Caco-2 (cell line): Measurements from ENCODE around the gene TMEM242. TPM values are rescaled to one million over a fixed set of nuclear protein-coding genes. Genes with fewer than 3 reads are reported as not detected.

Experiments used
- BruUV-seq: library from RNA; stranded (reverse); fragments of 400-500 nt; replicated peaks from 2 replicates; lab custom pipeline; 2021; lab: Mats Ljungman, UMichigan
- CTCF ChIA-PET: fragments of 300-600 bp; sonication (Branson Sonifier 250); formaldehyde crosslinking; loops from one replicate; lab custom pipeline; 2022; ENCODE audit warnings: antibody characterized with exemption; lab: Charles Lee
- POLR2A ChIA-PET: fragments of 300-600 bp; sonication (Branson Sonifier 250); formaldehyde crosslinking; loops from one replicate; lab custom pipeline; 2022; ENCODE audit warnings: antibody characterized with exemption; lab: Charles Lee
- DNase-seq, 2 experiments: peaks; one replicate each; pipeline versions ENCODE4 v3.0.0 to v3.0.0-alpha.2; 2020 to 2022
- H3K27me3 ChIP-seq: replicated peaks from 2 replicates; pipeline ENCODE4 v1.6.0; 2011; ENCODE audit warnings: low read length; ENCODE audit not compliant: control insufficient read depth, insufficient read depth
- H3K36me3 ChIP-seq: 2 replicates; pipeline ENCODE4 v1.5.1; 2011; ENCODE audit warnings: low read length; ENCODE audit not compliant: control insufficient read depth, insufficient read depth
- H3K4me1 ChIP-seq: fragments of 250-450 bp; sonication (Bioruptor Pico); 2 replicates; pipeline ENCODE4 v1.5.1; 2020; ENCODE audit warnings: mild to moderate bottlenecking
- H3K4me3 ChIP-seq: 2 replicates; pipeline ENCODE4 v1.5.1; 2011; ENCODE audit warnings: low read depth, mild to moderate bottlenecking, control low read depth, low read length
- H3K9me3 ChIP-seq: fragments of 250-450 bp; sonication (Bioruptor Pico); 2 replicates; pipeline ENCODE4 v1.5.1; 2020; ENCODE audit warnings: mild to moderate bottlenecking, moderate library complexity
- H3K27ac Mint-ChIP-seq: one replicate; pipeline ENCODE4 v1.8.0; 2022; ENCODE audit warnings: mixed read lengths; ENCODE audit not compliant: unreplicated experiment
- H3K27me3 Mint-ChIP-seq: one replicate; pipeline ENCODE4 v1.8.0; 2022; ENCODE audit warnings: mixed read lengths; ENCODE audit not compliant: insufficient read depth, unreplicated experiment
- H3K36me3 Mint-ChIP-seq: one replicate; pipeline ENCODE4 v1.8.0; 2022; ENCODE audit warnings: mild to moderate bottlenecking, mixed read lengths; ENCODE audit not compliant: insufficient read depth, unreplicated experiment
- H3K4me1 Mint-ChIP-seq: one replicate; pipeline ENCODE4 v1.8.0; 2022; ENCODE audit warnings: low read depth, mixed read lengths; ENCODE audit not compliant: unreplicated experiment
- H3K4me3 Mint-ChIP-seq: one replicate; pipeline ENCODE4 v1.8.0; 2022; ENCODE audit warnings: mild to moderate bottlenecking, moderate library complexity, mixed read lengths; ENCODE audit not compliant: unreplicated experiment
- H3K9me3 Mint-ChIP-seq: one replicate; pipeline ENCODE4 v1.8.0; 2022; ENCODE audit warnings: mixed read lengths; ENCODE audit not compliant: unreplicated experiment
- intact Hi-C: fragments of 100-400 bp; cut with micrococcal nuclease; formaldehyde crosslinking; loops from one replicate; pipeline ENCODE4 v1.10.0; 2022; ENCODE audit not compliant: unreplicated experiment
- total RNA-seq: library from RNA; stranded (reverse); gene quantifications from 2 replicates; pipeline ENCODE4 v1.2.3, GENCODE V29; 2022
- TF ChIP-seq, protein P1 (sequence below), 2 experiments: fragments of 200-600 bp in 1 of 2; IDR thresholded peaks; 1 replicate in 1 of 2; 2 replicates in 1 of 2; pipeline versions ENCODE4 v1.5.1 to v1.8.0; 2011 to 2022; ENCODE audit warnings: antibody characterized with exemption in 1 of 2, control low read depth in 1 of 2, inconsistent platforms in 1 of 2, low read depth in 1 of 2, low read length in 1 of 2, mild to moderate bottlenecking in 1 of 2, moderate library complexity in 1 of 2; ENCODE audit not compliant: insufficient read depth in 1 of 2, severe bottlenecking in 1 of 2, unreplicated experiment in 1 of 2

The TMEM242 gene
- total RNA-seq, 1 experiment from 2014 or later: 12.1 TPM

DNA sequence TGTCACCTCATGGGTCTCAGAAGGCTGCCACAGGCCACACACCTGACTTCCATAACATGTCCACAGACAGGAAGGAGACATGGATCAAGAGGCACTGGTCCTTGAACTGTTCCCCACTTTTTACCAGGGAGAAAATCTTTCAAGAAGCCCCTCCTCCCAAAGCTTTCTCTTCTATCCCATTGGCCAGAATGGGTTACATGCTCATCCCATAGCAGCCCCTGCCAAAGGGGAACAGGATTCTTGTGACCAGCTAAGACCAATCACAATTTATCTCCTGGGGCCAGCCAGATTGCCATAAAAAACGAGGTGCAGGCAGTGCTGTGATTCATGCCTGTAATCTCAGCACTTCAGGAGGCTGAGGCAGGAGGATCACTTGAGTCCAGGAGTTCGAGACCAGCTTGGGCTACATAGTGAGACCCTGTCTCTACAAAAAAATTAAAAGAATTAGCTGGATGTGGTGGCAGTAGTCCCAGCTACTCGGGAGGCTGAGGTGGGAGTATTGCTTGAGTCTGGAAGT lies 59.4 kb downstream of the TMEM242 start:
- TF ChIP-seq, protein P1, sequence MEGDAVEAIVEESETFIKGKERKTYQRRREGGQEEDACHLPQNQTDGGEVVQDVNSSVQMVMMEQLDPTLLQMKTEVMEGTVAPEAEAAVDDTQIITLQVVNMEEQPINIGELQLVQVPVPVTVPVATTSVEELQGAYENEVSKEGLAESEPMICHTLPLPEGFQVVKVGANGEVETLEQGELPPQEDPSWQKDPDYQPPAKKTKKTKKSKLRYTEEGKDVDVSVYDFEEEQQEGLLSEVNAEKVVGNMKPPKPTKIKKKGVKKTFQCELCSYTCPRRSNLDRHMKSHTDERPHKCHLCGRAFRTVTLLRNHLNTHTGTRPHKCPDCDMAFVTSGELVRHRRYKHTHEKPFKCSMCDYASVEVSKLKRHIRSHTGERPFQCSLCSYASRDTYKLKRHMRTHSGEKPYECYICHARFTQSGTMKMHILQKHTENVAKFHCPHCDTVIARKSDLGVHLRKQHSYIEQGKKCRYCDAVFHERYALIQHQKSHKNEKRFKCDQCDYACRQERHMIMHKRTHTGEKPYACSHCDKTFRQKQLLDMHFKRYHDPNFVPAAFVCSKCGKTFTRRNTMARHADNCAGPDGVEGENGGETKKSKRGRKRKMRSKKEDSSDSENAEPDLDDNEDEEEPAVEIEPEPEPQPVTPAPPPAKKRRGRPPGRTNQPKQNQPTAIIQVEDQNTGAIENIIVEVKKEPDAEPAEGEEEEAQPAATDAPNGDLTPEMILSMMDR (IDR thresholded peaks at IDR 0.05; ENCODE audit: insufficient read depth in 1 of 2, low read depth in 1 of 2, low read length in 1 of 2, severe bottlenecking in 1 of 2, unreplicated experiment in 1 of 2): no peak
- H3K27ac Mint-ChIP-seq: no peak overlapping the region
- no peak overlapping the region for H3K4me3 ChIP-seq
- ChIA-PET CTCF (no interaction called here), POLR2A (no interaction called here)
- no peaks in the 10 kb centered on the region for H3K27me3 Mint-ChIP-seq
- intact Hi-C loops: no loop called here
- no peaks in the 10 kb centered on the region for H3K36me3 ChIP-seq
- H3K4me1 ChIP-seq: no peaks in the 10 kb centered on the region
- no peaks in the 10 kb centered on the region for H3K36me3 Mint-ChIP-seq
- no peak overlapping the region for H3K4me3 Mint-ChIP-seq
- BruUV-seq: no TSS peak
- H3K4me1 Mint-ChIP-seq: no peaks in the 10 kb centered on the region
- no peaks in the 10 kb centered on the region for H3K27me3 ChIP-seq
- H3K9me3 ChIP-seq: no peaks in the 10 kb centered on the region
- DNase-seq: no peak
- H3K9me3 Mint-ChIP-seq: no peaks in the 10 kb centered on the region

DNA sequence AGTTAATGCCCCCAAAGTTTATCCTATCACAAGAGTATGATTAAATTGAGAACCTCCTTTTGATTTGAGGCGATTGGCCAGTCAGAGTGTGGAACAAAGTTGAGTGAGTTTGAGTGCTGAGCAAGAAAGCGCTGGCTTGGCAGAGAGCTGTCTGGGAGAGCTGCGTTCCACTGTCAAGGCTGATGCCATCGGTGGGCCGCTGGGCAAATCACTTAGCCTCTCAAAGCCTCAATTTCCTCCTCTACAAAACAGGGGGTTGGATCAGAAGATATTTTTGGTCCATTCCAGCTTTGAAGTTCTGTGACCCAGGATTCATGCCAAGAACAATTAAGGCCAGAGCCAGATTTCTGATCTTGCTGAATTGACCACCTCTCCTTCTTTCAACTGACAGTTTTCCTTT lies 60.2 kb downstream of the TMEM242 start:
- DNase-seq: no peak
- Mint-ChIP-seq H3K27me3 (no peaks in the 10 kb centered on the region), H3K4me3 (no peak overlapping the region), H3K36me3 (no peaks in the 10 kb centered on the region), H3K27ac (no peak overlapping the region), H3K4me1 (no peaks in the 10 kb centered on the region), H3K9me3 (no peaks in the 10 kb centered on the region)
- no peaks in the 10 kb centered on the region for H3K9me3 ChIP-seq
- CTCF ChIA-PET: no interaction called here
- no peak overlapping the region for H3K4me3 ChIP-seq
- no peaks in the 10 kb centered on the region for H3K27me3 ChIP-seq
- POLR2A ChIA-PET: no interaction called here
- intact Hi-C loops: no loop called here
- no peaks in the 10 kb centered on the region for H3K4me1 ChIP-seq
- TF ChIP-seq, protein P1 (IDR thresholded peaks at IDR 0.05; ENCODE audit: insufficient read depth in 1 of 2, low read depth in 1 of 2, low read length in 1 of 2, severe bottlenecking in 1 of 2, unreplicated experiment in 1 of 2): no peak
- H3K36me3 ChIP-seq: no peaks in the 10 kb centered on the region
- no TSS peak for BruUV-seq

DNA sequence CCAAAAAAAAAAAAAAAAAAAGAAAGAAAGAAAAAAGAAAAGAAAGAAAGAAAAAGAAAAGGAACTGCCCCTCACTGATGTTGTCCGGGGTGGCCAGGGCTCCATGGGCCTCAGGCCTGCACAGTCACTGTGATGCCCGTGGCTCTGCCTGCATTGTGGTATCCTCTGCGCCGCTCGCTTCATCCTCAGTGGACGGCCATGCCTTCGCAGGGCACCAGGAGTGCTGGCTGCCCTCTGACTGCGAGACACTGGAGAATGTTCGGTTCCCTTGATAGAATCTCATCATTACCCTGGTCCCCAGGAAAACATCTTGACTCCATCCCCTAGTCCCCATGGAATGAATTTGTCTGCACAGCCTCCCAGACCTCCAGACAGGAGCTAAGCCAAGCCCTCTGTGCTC lies 61.7 kb downstream of the TMEM242 start:
- CTCF ChIA-PET: no interaction called here
- Mint-ChIP-seq H3K36me3 (no peaks in the 10 kb centered on the region), H3K4me3 (no peak overlapping the region), H3K27me3 (no peaks in the 10 kb centered on the region), H3K4me1 (no peaks in the 10 kb centered on the region), H3K9me3 (no peaks in the 10 kb centered on the region), H3K27ac (no peak overlapping the region)
- TF ChIP-seq, protein P1 (IDR thresholded peaks at IDR 0.05; ENCODE audit: insufficient read depth in 1 of 2, low read depth in 1 of 2, low read length in 1 of 2, severe bottlenecking in 1 of 2, unreplicated experiment in 1 of 2): no peak
- Histone ChIP-seq H3K27me3 (no peaks in the 10 kb centered on the region), H3K4me1 (no peaks in the 10 kb centered on the region), H3K9me3 (no peaks in the 10 kb centered on the region), H3K36me3 (no peaks in the 10 kb centered on the region), H3K4me3 (no peak overlapping the region)
- DNase-seq: no peak
- BruUV-seq: no TSS peak
- POLR2A ChIA-PET: no interaction called here
- intact Hi-C loops: no loop called here
